Stimulated activated naive CD8-positive, alpha-beta T cell treated with anti-CD3 and anti-CD28 coated beads, Interleukin-15, amount 100 ng/mL, for 72 hours (primary cell): ENCODE results near the gene ENHO.
"Not testable (repeated sequence)": the region's sequence is repeated elsewhere in the genome, so short reads cannot be mapped to it uniquely, and the experiment has no call there.

Experiments
- ATAC-seq: fragments of 150-1000 bp; cut with Tn5 transposase; 2 replicates; pipeline ENCODE4 v1.10.0; 2021; ENCODE audit warnings: mild to moderate bottlenecking, moderate library complexity
- DNase-seq, 2 donors: peaks; one replicate each; pipeline ENCODE4 v3.0.0; 2021 to 2022
- H3K27ac Mint-ChIP-seq, 2 donors: one replicate each; pipeline ENCODE4 v1.8.0; 2022; ENCODE audit warnings: mild to moderate bottlenecking in 2 of 2, mixed read lengths in 2 of 2, moderate library complexity in 2 of 2
- H3K27me3 Mint-ChIP-seq: one replicate; pipeline ENCODE4 v1.8.0; 2022; ENCODE audit warnings: mixed read lengths
- H3K4me1 Mint-ChIP-seq: one replicate; pipeline ENCODE4 v1.8.0; 2022; ENCODE audit warnings: mild to moderate bottlenecking, mixed read lengths
- H3K4me3 Mint-ChIP-seq, 2 donors: one replicate each; pipeline ENCODE4 v1.8.0; 2022; ENCODE audit warnings: mild to moderate bottlenecking in 2 of 2, mixed read lengths in 2 of 2, moderate library complexity in 1 of 2
- H3K9me3 Mint-ChIP-seq, 2 donors: one replicate each; pipeline ENCODE4 v1.8.0; 2022; ENCODE audit warnings: mixed read lengths in 2 of 2

Gene ENHO

GRCh38 chr9:34549407-34549732 is 26.6 kb upstream of the ENHO start:
- Mint-ChIP-seq H3K27ac (no peak overlapping the region), H3K4me3 (no peak overlapping the region), H3K4me1 (no peaks in the 10 kb centered on the region), H3K27me3 (peaks cover 38% of the 10 kb centered on the region), H3K9me3 (no peaks in the 10 kb centered on the region)
- DNase-seq (no peak), ATAC-seq (no peak)

GRCh38 chr9:34547960-34548611 is 25.3 kb upstream of the ENHO start:
- peak; percentile 49 for ATAC-seq
- DNase-seq = peak; percentile 23 to 27
- Mint-ChIP-seq H3K4me1 (no peaks in the 10 kb centered on the region), H3K4me3 (no peak overlapping the region), H3K27me3 (peaks cover 36% of the 10 kb centered on the region), H3K27ac (no peak overlapping the region), H3K9me3 (no peaks in the 10 kb centered on the region)

GRCh38 chr9:34546834-34547827 is 24.3 kb upstream of the ENHO start:
- peak; percentile 59 for DNase-seq
- no peaks in the 10 kb centered on the region for H3K4me1 Mint-ChIP-seq
- no peak overlapping the region for H3K4me3 Mint-ChIP-seq
- H3K27ac Mint-ChIP-seq = peak overlapping the region in 1 of 2 donors; percentile 56
- H3K27me3 Mint-ChIP-seq = peaks cover 36% of the 10 kb centered on the region
- H3K9me3 Mint-ChIP-seq = no peaks in the 10 kb centered on the region
- ATAC-seq = peak; percentile 68

- Mint-ChIP-seq H3K4me3 (no peak overlapping the region), H3K27ac (no peak overlapping the region), H3K9me3 (no peaks in the 10 kb centered on the region), H3K4me1 (no peaks in the 10 kb centered on the region), H3K27me3 (peaks cover 36% of the 10 kb centered on the region)
- DNase-seq (no peak), ATAC-seq (no peak)
Measured at GRCh38 chr9:34546102-34546833, 23.5 kb upstream of the ENHO start.

- ATAC-seq (no peak), DNase-seq (no peak)
- Mint-ChIP-seq H3K4me3 (no peak overlapping the region), H3K9me3 (no peaks in the 10 kb centered on the region), H3K27ac (no peak overlapping the region), H3K27me3 (peaks cover 36% of the 10 kb centered on the region), H3K4me1 (no peaks in the 10 kb centered on the region)
Measured at GRCh38 chr9:34545497-34545896, 22.7 kb upstream of the ENHO start.

GRCh38 chr9:34544035-34544434 is 21.2 kb upstream of the ENHO start:
- ATAC-seq (no peak), DNase-seq (no peak)
- Mint-ChIP-seq H3K4me1 (no peaks in the 10 kb centered on the region), H3K4me3 (no peak overlapping the region), H3K9me3 (no peaks in the 10 kb centered on the region), H3K27me3 (peaks cover 36% of the 10 kb centered on the region), H3K27ac (no peak overlapping the region)

GRCh38 chr9:34541540-34541939 is 18.8 kb upstream of the ENHO start:
- H3K9me3 Mint-ChIP-seq = no peaks in the 10 kb centered on the region
- H3K4me3 Mint-ChIP-seq = no peak overlapping the region
- DNase-seq (no peak), ATAC-seq (no peak)
- peaks cover 24% of the 10 kb centered on the region for H3K27me3 Mint-ChIP-seq
- H3K27ac Mint-ChIP-seq = no peak overlapping the region
- H3K4me1 Mint-ChIP-seq = no peaks in the 10 kb centered on the region

GRCh38 chr9:34540827-34541226 is 18.0 kb upstream of the ENHO start:
- DNase-seq (no peak), ATAC-seq (no peak)
- H3K27me3 Mint-ChIP-seq = peaks cover 26% of the 10 kb centered on the region
- H3K9me3 Mint-ChIP-seq = no peaks in the 10 kb centered on the region
- no peak overlapping the region for H3K27ac Mint-ChIP-seq
- no peaks in the 10 kb centered on the region for H3K4me1 Mint-ChIP-seq
- no peak overlapping the region for H3K4me3 Mint-ChIP-seq

GRCh38 chr9:34536685-34537084 is 13.9 kb upstream of the ENHO start:
- H3K27ac Mint-ChIP-seq = peak overlapping the region in 1 of 2 donors; percentile 3
- no peak overlapping the region for H3K4me3 Mint-ChIP-seq
- peaks cover 12% of the 10 kb centered on the region for H3K27me3 Mint-ChIP-seq
- ATAC-seq = no peak
- H3K9me3 Mint-ChIP-seq = no peaks in the 10 kb centered on the region
- no peaks in the 10 kb centered on the region for H3K4me1 Mint-ChIP-seq
- DNase-seq = peak in 1 of 2 donors; percentile 1

GRCh38 chr9:34532041-34532440 is 9.3 kb upstream of the ENHO start:
- DNase-seq = peak in 1 of 2 donors; percentile 1
- ATAC-seq, H3K4me3 Mint-ChIP-seq, H3K4me1 Mint-ChIP-seq, H3K27ac Mint-ChIP-seq, H3K9me3 Mint-ChIP-seq: not testable (repeated sequence)
- H3K27me3 Mint-ChIP-seq = peaks cover 33% of the 10 kb centered on the region

GRCh38 chr9:34526026-34526425 is 3.2 kb upstream of the ENHO start:
- DNase-seq = no peak
- peaks cover 24% of the 10 kb centered on the region for H3K4me1 Mint-ChIP-seq
- no peaks in the 10 kb centered on the region for H3K9me3 Mint-ChIP-seq
- no peak overlapping the region for H3K4me3 Mint-ChIP-seq
- no peak overlapping the region for H3K27ac Mint-ChIP-seq
- peaks cover 57% of the 10 kb centered on the region for H3K27me3 Mint-ChIP-seq
- no peak for ATAC-seq

- H3K27ac Mint-ChIP-seq = no peak overlapping the region
- no peak overlapping the region for H3K4me3 Mint-ChIP-seq
- H3K27me3 Mint-ChIP-seq = peaks cover 45% of the 10 kb centered on the region
- peaks cover 24% of the 10 kb centered on the region for H3K4me1 Mint-ChIP-seq
- DNase-seq = no peak
- ATAC-seq = no peak
- no peaks in the 10 kb centered on the region for H3K9me3 Mint-ChIP-seq
Measured at GRCh38 chr9:34524349-34524748, 1.6 kb upstream of the ENHO start.

GRCh38 chr9:34522091-34522887 is 501 bp downstream of the ENHO start:
- H3K4me1 Mint-ChIP-seq = peaks cover 24% of the 10 kb centered on the region
- peak overlapping the region; percentile 58 to 64 for H3K4me3 Mint-ChIP-seq
- DNase-seq (no peak), ATAC-seq (no peak)
- H3K9me3 Mint-ChIP-seq = no peaks in the 10 kb centered on the region
- H3K27me3 Mint-ChIP-seq = peaks cover 40% of the 10 kb centered on the region
- H3K27ac Mint-ChIP-seq = peak overlapping the region in 1 of 2 donors; percentile 0

- H3K4me1 Mint-ChIP-seq = peaks cover 24% of the 10 kb centered on the region
- no peak for DNase-seq
- no peak for ATAC-seq
- H3K27ac Mint-ChIP-seq = no peak overlapping the region
- H3K9me3 Mint-ChIP-seq = no peaks in the 10 kb centered on the region
- peaks cover 40% of the 10 kb centered on the region for H3K27me3 Mint-ChIP-seq
- H3K4me3 Mint-ChIP-seq = no peak overlapping the region
Measured at GRCh38 chr9:34521406-34522045, 1.3 kb downstream of the ENHO start.
